Measurements from ENCODE around the gene AFF3.
"Not testable (repeated sequence)": the region's sequence is repeated elsewhere in the genome, so short reads cannot be mapped to it uniquely, and the experiment has no call there.

Gene AFF3

DNA sequence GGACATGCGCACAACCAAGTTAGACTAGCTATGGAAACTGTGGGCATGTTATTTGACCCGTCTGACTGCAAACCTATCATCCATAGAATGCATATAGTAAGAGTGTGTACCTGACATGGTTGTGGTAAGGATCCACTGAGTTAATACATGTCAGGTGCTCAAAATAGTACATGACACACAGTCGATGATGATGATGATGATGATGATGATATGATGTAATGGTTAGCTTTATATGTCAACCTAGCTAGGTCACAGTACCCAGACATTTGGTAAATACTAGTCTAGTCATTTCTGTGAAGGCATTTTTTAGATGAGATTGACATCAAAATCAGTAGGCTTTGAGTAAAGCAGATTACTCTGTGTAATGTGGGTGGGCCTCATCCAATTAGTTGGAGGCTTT, 204.1 kb downstream of the AFF3 start:
- DNase-seq (ENCODE audit: extremely low spot score) = no peak

DNA sequence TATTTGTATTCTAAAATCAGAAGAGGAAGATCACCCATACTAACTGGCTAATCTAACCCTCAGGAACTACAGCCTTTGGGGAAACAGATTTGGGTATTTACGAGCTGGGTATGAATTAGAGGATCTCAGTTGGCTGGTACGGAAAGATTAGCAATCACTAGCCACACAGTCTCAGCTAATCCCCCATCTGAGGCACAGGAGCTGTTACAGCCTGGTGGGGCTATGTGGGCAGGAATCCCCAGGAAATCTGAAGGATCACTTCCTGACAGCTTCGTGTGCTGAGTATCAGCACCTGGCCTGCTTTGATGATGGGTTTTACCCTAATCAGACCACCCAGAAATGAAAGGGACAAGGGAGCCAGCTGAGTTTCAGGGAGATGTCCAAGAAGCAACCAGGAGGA, 206.3 kb downstream of the AFF3 start:
- POLR2A ChIA-PET = no interaction called here
- CTCF ChIA-PET = interaction anchor here (0.8 to 2.3 kb wide), 3 partner anchors 10 to 25 kb away, joined by 3 to 8 read pairs (median 5); no protein-coding TSS in a partner anchor
- no peak for DNase-seq (ENCODE audit: extremely low spot score)
- TF ChIP-seq, protein P1, sequence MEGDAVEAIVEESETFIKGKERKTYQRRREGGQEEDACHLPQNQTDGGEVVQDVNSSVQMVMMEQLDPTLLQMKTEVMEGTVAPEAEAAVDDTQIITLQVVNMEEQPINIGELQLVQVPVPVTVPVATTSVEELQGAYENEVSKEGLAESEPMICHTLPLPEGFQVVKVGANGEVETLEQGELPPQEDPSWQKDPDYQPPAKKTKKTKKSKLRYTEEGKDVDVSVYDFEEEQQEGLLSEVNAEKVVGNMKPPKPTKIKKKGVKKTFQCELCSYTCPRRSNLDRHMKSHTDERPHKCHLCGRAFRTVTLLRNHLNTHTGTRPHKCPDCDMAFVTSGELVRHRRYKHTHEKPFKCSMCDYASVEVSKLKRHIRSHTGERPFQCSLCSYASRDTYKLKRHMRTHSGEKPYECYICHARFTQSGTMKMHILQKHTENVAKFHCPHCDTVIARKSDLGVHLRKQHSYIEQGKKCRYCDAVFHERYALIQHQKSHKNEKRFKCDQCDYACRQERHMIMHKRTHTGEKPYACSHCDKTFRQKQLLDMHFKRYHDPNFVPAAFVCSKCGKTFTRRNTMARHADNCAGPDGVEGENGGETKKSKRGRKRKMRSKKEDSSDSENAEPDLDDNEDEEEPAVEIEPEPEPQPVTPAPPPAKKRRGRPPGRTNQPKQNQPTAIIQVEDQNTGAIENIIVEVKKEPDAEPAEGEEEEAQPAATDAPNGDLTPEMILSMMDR (IDR thresholded peaks at IDR 0.05; ENCODE audit: control extremely low read depth, extremely low read depth, low read depth, missing control alignments) = no peak

More for the DNA sequence above, 204.1 kb downstream of the AFF3 start:
- CTCF ChIA-PET = no interaction called here
- POLR2A ChIA-PET = no interaction called here
- TF ChIP-seq, protein P1 (IDR thresholded peaks at IDR 0.05; ENCODE audit: control extremely low read depth, extremely low read depth, low read depth, missing control alignments) = no peak

DNA sequence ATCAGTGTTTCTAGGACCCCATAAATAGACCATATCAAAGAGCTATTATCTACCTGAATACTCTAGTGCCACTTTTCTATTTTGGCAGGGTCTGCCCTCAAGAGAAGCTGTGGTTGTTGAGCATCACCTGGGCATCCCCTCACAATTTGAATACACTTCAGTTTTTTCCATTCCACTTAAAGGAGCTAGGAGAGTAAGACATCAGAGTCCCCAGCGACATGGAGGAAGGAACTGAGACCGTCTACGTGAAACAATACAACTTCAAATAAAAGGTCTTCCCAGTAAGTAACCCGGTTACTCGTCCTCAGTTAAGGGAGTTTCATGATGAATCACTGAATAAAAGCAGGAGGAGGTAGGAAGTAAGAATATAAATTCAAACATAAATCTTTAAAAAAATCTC, 206.7 kb downstream of the AFF3 start:
- POLR2A ChIA-PET = no interaction called here
- CTCF ChIA-PET = interaction anchor here (0.8 to 2.3 kb wide), 3 partner anchors 10 to 25 kb away, joined by 3 to 8 read pairs (median 5); no protein-coding TSS in a partner anchor
- no peak for DNase-seq (ENCODE audit: extremely low spot score)
- TF ChIP-seq, protein P1 (IDR thresholded peaks at IDR 0.05; ENCODE audit: control extremely low read depth, extremely low read depth, low read depth, missing control alignments) = no peak

DNA sequence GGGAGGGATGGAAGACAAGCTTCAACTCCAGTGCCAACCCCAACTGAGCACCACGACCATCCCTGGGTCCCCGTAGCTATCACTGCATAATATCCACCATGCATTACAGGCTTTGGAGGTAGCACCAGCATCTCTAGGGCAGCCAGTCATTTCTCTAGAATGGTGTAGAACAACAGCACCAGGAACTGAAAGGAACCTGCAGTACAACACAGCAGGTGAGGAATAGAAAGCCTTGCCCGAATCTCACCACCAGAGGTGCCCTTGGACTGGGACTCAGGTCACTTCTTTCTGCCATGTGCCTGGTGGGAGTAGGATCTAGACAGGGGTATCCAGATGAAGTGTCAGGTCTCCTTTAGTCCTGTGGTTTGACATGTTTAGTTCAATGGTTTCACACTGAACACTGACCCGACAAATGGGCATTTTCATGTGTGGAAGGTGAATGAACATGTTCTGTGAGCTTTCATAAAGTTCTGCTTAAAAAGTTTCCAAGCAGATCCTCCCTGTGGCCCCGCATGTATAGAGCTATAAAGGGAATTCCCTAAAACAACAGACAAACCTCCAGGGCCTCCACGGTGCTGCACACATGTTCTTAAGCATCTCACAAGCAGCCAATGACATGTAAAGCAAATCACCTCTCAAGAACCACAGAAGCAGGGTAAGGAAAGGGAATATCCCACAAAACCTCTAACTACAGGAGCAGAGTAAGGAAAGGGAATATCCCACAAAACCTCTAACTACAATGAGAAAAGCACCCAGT, 208.3 kb downstream of the AFF3 start:
- no peak for DNase-seq (ENCODE audit: extremely low spot score)
- CTCF ChIA-PET = interaction anchor here (1.0 to 1.5 kb wide), 2 partner anchors 10 to 17 kb away, joined by 3 read pairs; no protein-coding TSS in a partner anchor
- POLR2A ChIA-PET = no interaction called here
- TF ChIP-seq, protein P1 (IDR thresholded peaks at IDR 0.05; ENCODE audit: control extremely low read depth, extremely low read depth, low read depth, missing control alignments) = no peak

DNA sequence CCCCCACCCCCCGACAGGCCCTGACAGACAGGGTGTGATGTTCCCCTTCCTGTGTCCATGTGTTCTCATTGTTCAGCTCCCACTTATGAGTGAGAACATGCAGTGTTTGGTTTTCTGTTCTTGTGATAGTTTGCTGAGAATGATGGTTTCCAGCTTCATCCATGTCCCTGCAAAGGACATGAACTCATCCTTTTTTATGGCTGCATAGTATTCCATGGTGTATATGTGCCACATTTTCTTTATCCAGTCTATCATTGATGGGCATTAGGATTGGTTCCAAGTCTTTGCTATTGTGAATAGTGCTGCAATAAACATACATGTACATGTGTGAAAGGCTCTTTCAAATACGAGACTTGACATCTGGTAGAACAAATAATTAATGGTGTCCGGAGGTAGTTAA, 208.9 kb downstream of the AFF3 start:
- CTCF ChIA-PET = interaction anchor here (1.0 to 1.5 kb wide), 2 partner anchors 11 to 17 kb away, joined by 3 read pairs; no protein-coding TSS in a partner anchor
- POLR2A ChIA-PET; DNase-seq (ENCODE audit: extremely low spot score): not testable (repeated sequence)

DNA sequence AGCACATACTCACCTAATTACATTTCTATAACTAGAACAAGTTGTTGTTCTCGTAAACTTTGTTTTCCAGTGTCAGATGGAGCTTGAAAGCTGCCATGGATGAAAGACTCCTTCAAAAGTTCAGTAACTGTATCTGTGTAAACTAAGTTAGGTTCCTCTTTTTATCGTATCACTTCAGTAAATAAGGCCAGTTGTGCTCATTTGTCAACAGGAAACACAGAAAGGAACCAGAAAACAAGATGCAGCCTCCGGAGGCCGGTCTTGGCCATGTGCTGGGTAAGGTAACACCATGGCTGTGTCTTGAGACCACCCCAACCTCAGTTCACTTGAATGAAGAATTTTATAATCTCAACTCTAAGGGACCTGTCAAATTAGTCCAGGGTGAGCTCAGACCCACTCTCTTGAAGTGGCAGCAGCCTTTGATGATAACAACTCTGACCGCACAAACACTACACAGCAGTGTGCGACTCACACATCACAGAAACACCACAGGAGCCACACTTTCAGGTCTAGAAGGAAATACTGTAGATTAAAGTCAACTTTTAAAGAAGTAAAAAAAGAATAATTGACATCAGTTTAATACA, 213.8 kb downstream of the AFF3 start:
- POLR2A ChIA-PET = no interaction called here
- CTCF ChIA-PET = no interaction called here
- TF ChIP-seq, protein P1 (IDR thresholded peaks at IDR 0.05; ENCODE audit: control extremely low read depth, extremely low read depth, low read depth, missing control alignments) = no peak
- no peak for DNase-seq (ENCODE audit: extremely low spot score)

DNA sequence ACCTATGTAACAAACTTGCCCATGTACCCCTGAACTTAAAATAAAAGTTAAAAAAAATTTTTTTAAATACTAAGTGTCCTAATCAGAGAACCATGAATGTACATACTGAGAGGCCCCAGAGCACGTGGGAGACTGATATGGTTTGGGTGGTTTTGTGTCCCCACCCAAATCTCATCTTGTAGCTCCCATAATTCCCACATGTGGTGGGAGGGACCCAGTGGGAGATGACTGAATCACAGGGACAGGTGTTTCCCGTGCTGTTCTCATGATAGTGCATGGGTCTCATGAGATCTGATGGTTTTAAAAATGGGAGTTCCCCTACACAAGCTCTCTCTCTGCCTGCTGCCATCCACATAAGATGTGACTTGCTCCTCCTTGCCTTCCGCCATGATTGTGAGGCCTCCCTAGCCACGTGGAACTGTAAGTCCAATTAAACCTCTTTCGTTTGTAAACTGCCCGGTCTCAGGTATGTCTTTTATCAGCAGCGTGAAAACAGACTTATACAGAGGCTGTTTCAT, 214.6 kb downstream of the AFF3 start:
- DNase-seq (ENCODE audit: extremely low spot score); POLR2A ChIA-PET; CTCF ChIA-PET: not testable (repeated sequence)
